A549 (cell line): Measurements from ENCODE around the gene DDX49.

Source experiments
- CBX8 ChIP-seq: fragments of 200-600 bp; sonication (generic); IDR thresholded peaks from 2 replicates; pipeline ENCODE4 v1.6.1; 2016
- CTCF ChIP-seq: fragments of >200 bp; sonication (Bioruptor Twin); formaldehyde crosslinking; IDR thresholded peaks from 3 replicates; pipeline ENCODE4 v1.5.1; 2016
- RAD21 ChIP-seq, 2 experiments: fragments of >200 bp in 1 of 2; sonication (Bioruptor Twin) in 1 of 2; formaldehyde crosslinking in 1 of 2; IDR thresholded peaks in 1 of 2; conservative IDR thresholded peaks in 1 of 2; 2 replicates in 1 of 2; 3 replicates in 1 of 2; pipeline ENCODE4 v1.6.1; 2012 to 2018; ENCODE audit warnings: inconsistent platforms in 1 of 2
- RNF2 ChIP-seq: fragments of 200-600 bp; sonication (generic); IDR thresholded peaks from 2 replicates; pipeline ENCODE4 v1.6.1; 2016; ENCODE audit warnings: low read depth, mild to moderate bottlenecking, antibody characterized with exemption, moderate library complexity, borderline replicate concordance

GRCh38 chr19:18900700-18901481 is 18.6 kb upstream of the DDX49 start:
- no peak for TF ChIP-seq RAD21 (conservative IDR thresholded peaks at IDR 0.05 in 1 of 2, IDR thresholded peaks at IDR 0.05 in 1 of 2)
- no peak for TF ChIP-seq CTCF
- TF ChIP-seq CBX8: no peak
- no peak for TF ChIP-seq RNF2
